ENCODE results near the gene RNF112. TPM values are rescaled to one million over a fixed set of nuclear protein-coding genes. Genes with fewer than 3 reads are reported as not detected.

The RNF112 gene
- total RNA-seq, 4 donors from 2014 or later, result 2.2 to 7.2 (median 3.9) TPM

- H3K36me3 ChIP-seq, result no peaks in the 10 kb centered on the region
- DNase-seq, result peak; percentile 85
- H3K4me1 ChIP-seq, result peaks cover 27 to 56% (median 36%) of the 10 kb centered on the region in 4 donors
- no peaks in the 10 kb centered on the region for H3K9me3 ChIP-seq
- TF ChIP-seq POLR2AphosphoS5 (IDR thresholded peaks at IDR 0.05), result peak in 2 of 3 donors; percentile 11 to 26
- TF ChIP-seq, protein P1, sequence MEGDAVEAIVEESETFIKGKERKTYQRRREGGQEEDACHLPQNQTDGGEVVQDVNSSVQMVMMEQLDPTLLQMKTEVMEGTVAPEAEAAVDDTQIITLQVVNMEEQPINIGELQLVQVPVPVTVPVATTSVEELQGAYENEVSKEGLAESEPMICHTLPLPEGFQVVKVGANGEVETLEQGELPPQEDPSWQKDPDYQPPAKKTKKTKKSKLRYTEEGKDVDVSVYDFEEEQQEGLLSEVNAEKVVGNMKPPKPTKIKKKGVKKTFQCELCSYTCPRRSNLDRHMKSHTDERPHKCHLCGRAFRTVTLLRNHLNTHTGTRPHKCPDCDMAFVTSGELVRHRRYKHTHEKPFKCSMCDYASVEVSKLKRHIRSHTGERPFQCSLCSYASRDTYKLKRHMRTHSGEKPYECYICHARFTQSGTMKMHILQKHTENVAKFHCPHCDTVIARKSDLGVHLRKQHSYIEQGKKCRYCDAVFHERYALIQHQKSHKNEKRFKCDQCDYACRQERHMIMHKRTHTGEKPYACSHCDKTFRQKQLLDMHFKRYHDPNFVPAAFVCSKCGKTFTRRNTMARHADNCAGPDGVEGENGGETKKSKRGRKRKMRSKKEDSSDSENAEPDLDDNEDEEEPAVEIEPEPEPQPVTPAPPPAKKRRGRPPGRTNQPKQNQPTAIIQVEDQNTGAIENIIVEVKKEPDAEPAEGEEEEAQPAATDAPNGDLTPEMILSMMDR (IDR thresholded peaks at IDR 0.05), result no peak
- peak; percentile 52 for TF ChIP-seq EP300 (IDR thresholded peaks at IDR 0.05; ENCODE audit: low read depth)
- H3K4me3 ChIP-seq, result no peak overlapping the region
- intact Hi-C loops (cut with DNase I; ENCODE audit: low total_unique reads) (no loop called here), in situ Hi-C loops (cut with MboI; ENCODE audit: low pct_ligation_motif_present in 1 of 4, low pct_unique_long_range_greater_than_20kb in 1 of 4, low sequenced_read_pairs in 3 of 4) (no loop called here)
- 22 to 56% methylated on average over 1 to 2 of the region's 2 CpGs for WGBS, 2 donors (ENCODE audit: low coverage in 1 of 2)
- H3K27me3 ChIP-seq, result no peaks in the 10 kb centered on the region
- peak overlapping the region; percentile 78 to 90 (median 84) for H3K27ac ChIP-seq
Measured at GRCh38 chr17:19398301-19399181, 12.5 kb upstream of the RNF112 start.

GRCh38 chr17:19399750-19400450 is 11.1 kb upstream of the RNF112 start:
- Histone ChIP-seq H3K4me1 (peaks cover 27 to 56% (median 36%) of the 10 kb centered on the region in 4 donors), H3K4me3 (no peak overlapping the region), H3K9me3 (no peaks in the 10 kb centered on the region), H3K36me3 (no peaks in the 10 kb centered on the region), H3K27ac (peak overlapping the region; percentile 3 to 88 (median 26)), H3K27me3 (no peaks in the 10 kb centered on the region)
- WGBS, 2 donors (ENCODE audit: low coverage in 1 of 2), result 81 to 100% methylated on average over 1 to 3 of the region's 3 CpGs
- intact Hi-C loops (cut with DNase I; ENCODE audit: low total_unique reads), result no loop called here
- in situ Hi-C loops (cut with MboI; ENCODE audit: low pct_ligation_motif_present in 1 of 4, low pct_unique_long_range_greater_than_20kb in 1 of 4, low sequenced_read_pairs in 3 of 4), result no loop called here
- no peak for DNase-seq
- TF ChIP-seq POLR2A (IDR thresholded peaks at IDR 0.05), result no peak
- no peak for TF ChIP-seq EP300 (IDR thresholded peaks at IDR 0.05; ENCODE audit: low read depth)

DNA sequence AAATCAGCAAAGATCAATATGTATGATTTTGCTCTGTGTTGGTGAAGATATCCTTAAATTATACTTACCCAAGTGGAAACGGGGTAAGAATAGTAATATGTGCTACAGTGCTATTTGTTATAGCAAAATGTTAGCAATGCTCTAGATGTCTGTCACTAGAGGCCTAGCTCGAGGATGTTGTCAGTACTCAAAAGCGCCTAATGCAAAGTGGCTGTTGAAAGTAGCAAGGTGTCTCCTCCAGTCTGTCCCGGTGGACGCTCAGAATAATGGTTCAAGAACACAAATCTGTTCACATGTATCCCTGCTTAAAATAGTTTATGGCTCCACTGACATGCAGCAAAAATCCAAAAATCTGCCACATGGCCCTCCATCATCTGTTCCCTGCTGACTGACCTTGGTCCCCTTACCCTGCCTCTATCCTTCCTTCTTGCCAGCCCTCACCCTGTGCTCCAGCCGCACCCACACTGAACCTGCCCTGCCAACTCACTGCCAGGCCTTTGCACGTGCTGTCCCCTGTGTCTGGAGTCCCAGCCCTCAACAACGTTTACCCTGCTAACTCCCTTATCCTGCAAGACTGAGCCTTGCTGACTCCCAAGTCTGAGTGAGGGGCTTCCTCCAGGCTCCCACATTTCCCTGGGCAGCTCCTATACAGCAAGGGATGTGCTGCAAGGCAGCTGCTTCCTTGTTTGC is 9.6 kb upstream of the RNF112 start:
- peak overlapping the region; percentile 31 to 67 (median 42) for H3K27ac ChIP-seq
- H3K4me1 ChIP-seq, result peaks cover 27 to 56% (median 36%) of the 10 kb centered on the region in 4 donors
- 40 to 64% methylated on average over 4 to 8 of the region's 8 CpGs for WGBS, 2 donors (ENCODE audit: low coverage in 1 of 2)
- TF ChIP-seq, protein P1 (IDR thresholded peaks at IDR 0.05), result no peak
- TF ChIP-seq POLR2AphosphoS5 (IDR thresholded peaks at IDR 0.05) (no peak), EP300 (IDR thresholded peaks at IDR 0.05; ENCODE audit: low read depth) (no peak), POLR2A (IDR thresholded peaks at IDR 0.05) (no peak)
- in situ Hi-C loops (cut with MboI; ENCODE audit: low pct_ligation_motif_present in 1 of 4, low pct_unique_long_range_greater_than_20kb in 1 of 4, low sequenced_read_pairs in 3 of 4) (no loop called here), intact Hi-C loops (cut with DNase I; ENCODE audit: low total_unique reads) (no loop called here)
- H3K36me3 ChIP-seq, result no peaks in the 10 kb centered on the region
- DNase-seq, result peak; percentile 69
- H3K27me3 ChIP-seq, result no peaks in the 10 kb centered on the region
- H3K9me3 ChIP-seq, result no peaks in the 10 kb centered on the region
- no peak overlapping the region for H3K4me3 ChIP-seq

DNA sequence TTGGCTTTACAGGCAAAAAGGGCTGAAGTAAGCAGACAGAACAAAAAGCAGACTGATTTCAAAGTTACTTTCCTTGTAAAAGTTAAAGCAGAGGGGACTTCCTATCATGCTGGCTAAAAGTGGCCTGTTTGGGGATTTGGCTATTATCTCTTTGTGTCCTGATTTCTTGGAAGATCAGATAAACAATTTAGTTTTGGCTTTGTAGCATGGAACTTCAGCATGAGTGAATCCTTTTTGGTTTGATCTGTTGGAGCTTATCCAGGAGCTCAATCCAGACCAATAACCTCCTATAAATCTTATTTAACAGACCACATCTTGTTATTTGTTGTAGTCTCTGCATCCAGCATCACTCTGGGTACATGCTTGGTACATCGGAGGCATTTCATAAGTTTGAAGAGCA is 8.9 kb upstream of the RNF112 start:
- peaks cover 27 to 53% (median 34%) of the 10 kb centered on the region in 4 donors for H3K4me1 ChIP-seq
- DNase-seq, result no peak
- peak overlapping the region; percentile 31 to 67 (median 42) for H3K27ac ChIP-seq
- in situ Hi-C loops (cut with MboI; ENCODE audit: low pct_ligation_motif_present in 1 of 4, low pct_unique_long_range_greater_than_20kb in 1 of 4, low sequenced_read_pairs in 3 of 4) (no loop called here), intact Hi-C loops (cut with DNase I; ENCODE audit: low total_unique reads) (no loop called here)
- TF ChIP-seq EP300 (IDR thresholded peaks at IDR 0.05; ENCODE audit: low read depth) (no peak), POLR2AphosphoS5 (IDR thresholded peaks at IDR 0.05) (no peak), POLR2A (IDR thresholded peaks at IDR 0.05) (no peak)
- TF ChIP-seq, protein P1 (IDR thresholded peaks at IDR 0.05), result no peak
- no peaks in the 10 kb centered on the region for H3K36me3 ChIP-seq
- no peak overlapping the region for H3K4me3 ChIP-seq
- no peaks in the 10 kb centered on the region for H3K9me3 ChIP-seq
- 63% methylated on average over 1 of the region's 1 CpG; no CpG with 5 or more reads in 1 of the 2 donors for WGBS, 2 donors (ENCODE audit: low coverage in 1 of 2)
- no peaks in the 10 kb centered on the region for H3K27me3 ChIP-seq

Data from transverse colon (tissue), 4 donors.